Activated CD4-positive, alpha-beta T cell treated with anti-CD3 and anti-CD28 coated beads for 1 hour (primary cell): ENCODE results near the gene PLK3.
"Not testable (repeated sequence)": the region's sequence is repeated elsewhere in the genome, so short reads cannot be mapped to it uniquely, and the experiment has no call there.

Source experiments
- DNase-seq: peaks from one replicate; pipeline ENCODE4 v3.0.0-alpha.2; 2020

PLK3 gene

DNA sequence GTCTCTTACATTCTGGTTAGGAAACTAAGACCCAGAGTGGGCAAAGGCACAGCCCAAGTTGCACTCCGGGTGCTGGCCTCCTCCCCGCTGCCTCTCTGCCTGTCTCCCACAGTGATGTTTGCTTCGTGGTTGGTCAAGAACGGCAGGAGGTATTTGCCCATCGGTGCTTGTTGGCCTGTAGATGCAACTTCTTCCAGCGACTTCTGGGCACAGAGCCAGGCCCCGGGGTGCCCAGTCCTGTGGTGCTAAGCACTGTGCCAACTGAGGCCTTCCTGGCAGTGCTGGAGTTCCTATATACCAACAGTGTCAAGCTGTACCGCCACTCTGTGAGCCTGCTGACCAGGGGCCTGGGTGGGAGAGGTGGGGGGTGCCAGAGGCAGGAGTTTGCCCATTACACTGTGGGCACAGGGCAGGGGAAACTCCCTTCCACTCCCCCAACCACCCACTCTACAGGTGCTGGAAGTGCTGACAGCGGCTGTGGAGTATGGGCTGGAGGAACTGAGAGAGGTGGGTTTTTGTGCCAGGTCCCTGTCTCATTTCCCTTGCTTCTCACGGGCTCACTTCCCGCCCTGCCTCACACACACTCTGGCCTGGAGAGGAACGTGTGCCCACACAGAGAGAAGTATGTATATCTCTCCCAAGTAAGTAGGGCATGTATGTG, 10.1 kb downstream of the PLK3 start:
- no peak for DNase-seq

DNA sequence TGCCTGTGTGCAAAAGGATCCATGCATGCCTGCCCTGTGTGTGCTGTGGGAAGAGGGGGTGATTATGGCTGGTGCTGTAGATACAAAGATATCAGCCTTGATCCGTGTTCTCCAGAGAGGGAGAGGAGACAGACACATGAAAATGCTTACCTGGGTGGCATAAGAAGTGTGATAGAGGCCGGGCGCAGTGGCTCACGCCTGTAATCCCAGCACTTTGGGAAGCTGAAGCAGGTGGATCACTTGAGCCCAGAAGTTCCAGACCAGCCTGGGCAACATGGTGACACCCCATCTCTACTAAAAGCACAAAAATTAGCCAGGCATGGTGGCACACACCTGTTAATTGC, 10.6 kb downstream of the PLK3 start:
- not testable (repeated sequence) for DNase-seq

DNA sequence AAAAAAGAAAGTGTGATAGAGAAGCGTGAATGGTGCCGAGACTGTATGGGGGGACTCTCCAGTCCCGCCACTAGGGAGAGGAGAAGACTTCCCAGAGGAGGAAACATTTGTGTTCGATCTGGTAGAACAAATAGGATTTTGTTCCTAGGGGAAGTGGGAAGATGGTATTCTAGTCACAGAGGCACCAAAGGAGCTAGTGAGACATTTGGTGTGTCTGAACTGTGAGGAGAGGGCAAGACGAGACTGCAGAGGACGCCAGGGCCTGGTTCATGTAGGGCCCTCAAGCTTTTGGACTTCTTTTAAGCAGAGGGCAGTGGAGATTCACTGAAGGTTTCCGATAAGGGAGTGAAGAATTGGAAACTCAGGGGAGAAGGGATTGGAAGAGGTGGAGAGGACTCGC, 11.1 kb downstream of the PLK3 start:
- DNase-seq, result no peak

DNA sequence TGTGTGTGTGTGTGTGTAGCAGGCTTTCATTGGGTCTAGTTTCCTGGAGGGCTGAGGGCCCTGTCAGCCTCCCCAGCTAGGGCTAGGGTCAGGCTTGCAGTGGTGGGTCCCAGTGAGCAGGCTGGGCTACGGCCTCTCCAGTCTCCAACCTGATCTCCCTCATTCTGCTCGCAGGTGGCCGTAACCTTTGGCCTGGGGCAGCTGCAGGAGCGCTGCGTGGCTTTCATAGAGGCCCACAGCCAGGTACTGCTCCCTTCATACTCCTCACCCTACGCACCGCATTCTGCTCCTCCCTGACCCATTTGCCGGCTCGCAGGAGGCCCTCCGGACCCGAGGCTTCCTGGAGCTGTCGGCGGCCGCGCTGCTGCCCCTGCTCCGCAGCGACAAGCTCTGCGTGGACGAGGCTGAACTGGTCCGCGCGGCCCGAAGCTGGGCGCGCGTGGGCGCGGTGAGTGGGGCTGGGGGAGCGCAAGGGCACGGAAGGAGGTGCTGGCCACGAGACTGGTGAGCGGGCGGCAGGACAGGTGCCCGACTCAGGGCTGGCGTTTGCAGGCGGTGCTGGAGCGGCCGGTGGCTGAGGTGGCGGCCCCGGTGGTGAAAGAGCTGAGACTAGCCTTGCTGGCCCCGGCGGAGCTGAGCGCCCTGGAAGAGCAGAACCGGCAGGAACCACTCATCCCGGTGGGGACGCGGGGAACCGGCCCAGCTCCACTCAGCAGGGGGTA, 12.8 kb downstream of the PLK3 start:
- DNase-seq, result no peak

DNA sequence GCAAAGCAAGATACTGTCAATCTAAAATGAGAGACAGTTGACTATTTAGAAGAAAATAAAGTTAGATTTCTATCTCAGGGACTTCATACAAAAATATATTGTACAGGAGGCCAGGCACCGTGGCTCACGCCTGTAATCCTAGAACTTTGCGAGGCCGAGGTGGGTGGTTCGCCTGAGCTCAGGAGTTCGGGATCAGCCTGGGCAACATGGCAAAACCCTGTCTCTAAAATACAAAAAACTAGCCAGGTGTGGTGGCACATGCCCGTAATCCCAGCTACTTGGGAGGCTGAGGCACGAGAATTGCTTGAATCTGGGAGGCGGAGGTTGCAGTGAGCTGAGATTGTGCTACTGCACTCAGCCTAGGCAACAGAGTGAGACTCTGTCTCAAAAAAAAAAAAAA, 15.7 kb downstream of the PLK3 start:
- not testable (repeated sequence) for DNase-seq

DNA sequence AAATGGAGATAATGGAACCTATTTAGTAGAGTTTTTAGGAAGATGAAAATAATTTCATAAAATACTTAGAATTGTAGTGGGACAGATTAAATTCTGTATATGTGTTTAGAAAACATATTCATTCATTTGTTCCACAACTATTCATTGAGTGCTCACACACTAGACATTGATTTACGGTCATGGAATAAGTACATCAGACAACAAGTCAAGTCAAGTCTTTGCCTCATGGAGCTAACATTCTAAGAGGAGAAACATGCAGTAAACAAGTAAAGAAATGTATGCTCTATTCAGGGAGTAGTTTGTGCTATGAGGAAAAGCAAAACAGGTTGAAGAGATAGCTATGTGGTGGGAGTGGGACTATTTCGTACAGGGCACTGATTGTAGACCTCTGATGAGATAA, 17.1 kb downstream of the PLK3 start:
- DNase-seq, result no peak

DNA sequence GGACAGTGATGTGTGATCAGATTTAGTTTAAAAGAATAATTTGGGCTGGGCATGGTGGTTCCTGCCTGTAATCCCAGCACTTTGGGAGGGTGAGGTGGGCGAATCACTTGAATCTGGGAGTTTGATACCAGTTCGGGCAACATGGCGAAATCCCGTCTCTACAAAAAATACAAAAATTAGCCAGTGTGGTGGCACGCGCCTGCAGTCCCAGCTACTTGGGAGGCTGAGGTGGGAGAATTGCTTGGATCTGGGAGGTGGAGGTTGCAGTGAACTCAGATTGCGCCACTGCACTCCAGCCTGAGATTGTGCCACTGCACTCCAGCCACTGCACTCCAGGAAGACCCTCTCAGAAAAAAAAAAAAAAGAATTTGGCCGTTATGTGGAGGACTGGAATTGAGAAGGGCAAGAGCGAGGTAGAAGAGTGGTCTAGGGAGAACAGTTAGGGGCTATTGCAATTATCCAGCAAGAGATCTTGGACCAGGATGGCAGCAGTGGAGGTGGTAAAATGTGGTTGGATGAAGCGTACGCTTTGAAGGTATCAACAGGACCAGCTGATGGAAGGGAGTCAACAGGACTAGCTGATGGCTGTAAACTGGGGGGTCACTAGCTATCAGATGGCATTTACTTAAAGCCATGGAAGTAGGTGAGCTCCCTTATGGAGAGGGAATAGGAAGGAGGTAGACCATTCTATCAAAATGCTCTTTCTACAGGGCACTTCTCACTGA, 17.8 kb downstream of the PLK3 start:
- DNase-seq, result no peak

DNA sequence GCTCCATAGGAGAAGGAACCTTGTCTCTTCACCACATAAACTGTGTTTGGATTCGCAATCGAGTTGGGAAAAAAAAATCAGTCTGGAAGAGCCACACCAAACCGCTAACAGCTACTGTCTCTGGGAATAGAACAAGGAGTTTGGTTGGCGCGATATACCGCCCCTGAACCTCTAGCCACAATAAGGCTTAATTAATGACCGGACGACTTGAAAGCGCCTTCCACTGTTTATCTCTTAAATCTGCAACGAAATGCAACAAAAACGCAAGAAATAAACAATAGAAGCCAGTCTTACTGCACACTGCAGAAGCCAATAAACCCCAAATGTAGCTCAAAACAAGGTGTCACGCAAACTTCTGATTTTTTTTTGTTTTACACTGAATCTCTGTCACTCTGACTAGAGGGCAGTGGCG, 19.0 kb downstream of the PLK3 start:
- DNase-seq, result no peak

DNA sequence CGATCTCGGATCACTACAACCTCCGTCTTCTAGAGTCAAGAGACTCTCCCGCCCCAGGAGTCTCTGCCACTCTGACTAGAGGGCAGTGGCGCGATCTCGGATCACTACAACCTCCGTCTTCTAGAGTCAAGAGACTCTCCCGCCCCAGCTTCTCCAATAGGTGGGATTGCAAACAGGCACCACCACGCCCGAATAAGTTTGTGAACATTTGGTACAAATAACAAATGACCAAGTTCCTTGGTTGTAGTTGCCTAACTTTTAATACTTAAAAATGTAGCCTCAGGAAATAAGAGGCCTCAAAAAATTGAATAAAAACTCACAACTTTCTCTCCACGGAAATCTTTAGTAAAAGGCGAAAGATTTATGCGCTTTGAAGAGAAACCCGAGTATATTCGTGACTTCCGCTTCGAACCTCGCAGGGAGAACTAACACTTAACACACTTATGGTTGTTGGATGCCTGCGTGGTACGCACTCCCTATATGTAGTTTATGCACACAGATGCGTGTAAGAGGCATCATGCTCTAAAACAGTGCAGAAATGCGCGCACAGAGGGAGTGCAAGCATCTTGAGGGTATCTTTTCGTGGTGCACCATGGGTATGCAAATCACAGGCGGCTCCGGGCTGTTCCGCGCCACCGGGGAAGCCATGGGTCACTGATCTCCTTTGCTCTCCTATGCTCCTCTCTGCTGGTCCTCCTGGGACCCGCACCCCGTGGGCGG, 19.6 kb downstream of the PLK3 start:
- DNase-seq, result peak; percentile 75

DNA sequence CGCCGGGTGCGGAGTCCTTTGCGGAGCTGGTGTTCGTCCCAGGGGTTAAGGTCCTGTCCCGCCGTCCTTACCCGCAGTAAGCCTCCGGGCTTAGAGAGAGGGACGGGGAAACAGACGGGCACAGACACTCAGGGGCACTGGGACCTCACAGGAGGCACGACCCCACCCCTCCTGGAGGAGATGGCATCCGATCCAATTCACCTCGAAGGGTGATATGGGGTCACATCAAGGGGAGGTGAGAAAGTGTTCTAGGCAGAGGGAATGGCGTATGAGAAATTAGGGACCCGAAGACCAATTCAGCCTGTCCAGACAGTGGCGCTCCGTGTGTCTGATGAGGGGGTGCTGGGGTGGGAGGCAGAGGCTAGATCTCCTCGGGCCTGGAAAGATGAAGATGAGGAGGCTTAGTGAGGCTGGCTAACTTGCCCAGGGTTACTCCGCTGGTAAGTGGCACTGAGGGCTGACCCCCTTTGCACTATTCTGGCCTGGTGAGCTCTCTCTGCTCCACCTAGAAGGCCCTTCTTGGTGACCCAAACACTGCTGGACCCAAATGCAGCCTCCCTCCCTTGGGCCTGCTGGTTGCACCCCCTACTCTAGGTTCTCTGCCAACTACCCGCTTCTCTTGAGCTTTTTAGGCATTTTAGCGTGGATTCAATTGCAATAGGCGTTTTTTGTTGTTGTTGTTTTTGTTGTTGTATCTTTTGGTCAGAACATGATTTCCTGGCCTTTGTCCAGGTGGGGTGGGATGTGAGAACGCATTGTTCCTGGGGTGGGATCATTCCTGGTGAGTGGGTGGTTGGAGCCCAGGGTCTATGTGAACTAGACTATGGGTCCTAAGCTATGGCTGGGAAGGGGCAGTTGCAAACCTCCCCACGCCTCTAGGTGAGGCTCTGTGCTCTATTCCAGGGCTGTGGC, 20.4 kb downstream of the PLK3 start:
- DNase-seq, result no peak

DNA sequence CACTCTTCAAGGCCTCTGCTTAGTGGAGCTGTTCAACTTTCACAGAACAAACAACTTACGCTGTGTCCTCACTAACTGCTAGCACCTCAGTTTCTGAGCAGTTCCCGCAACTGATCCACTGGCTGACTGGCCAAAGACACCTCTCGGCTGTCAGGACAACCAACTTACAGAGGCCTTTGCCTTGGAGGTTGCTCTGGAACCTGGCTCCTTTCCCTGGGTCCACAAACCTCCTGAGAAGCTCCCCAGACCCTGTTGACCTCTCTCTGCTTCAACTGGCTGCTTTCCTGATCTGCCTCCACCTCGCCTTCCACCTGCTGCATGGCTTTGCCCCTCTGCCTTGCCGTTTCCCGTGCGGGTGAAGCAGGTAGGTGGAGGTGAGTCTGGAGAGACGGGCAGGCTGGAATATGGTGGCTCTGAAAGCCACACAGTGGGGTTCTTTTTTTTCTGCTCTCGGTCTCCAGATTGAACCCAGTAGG, 21.1 kb downstream of the PLK3 start:
- no peak for DNase-seq

DNA sequence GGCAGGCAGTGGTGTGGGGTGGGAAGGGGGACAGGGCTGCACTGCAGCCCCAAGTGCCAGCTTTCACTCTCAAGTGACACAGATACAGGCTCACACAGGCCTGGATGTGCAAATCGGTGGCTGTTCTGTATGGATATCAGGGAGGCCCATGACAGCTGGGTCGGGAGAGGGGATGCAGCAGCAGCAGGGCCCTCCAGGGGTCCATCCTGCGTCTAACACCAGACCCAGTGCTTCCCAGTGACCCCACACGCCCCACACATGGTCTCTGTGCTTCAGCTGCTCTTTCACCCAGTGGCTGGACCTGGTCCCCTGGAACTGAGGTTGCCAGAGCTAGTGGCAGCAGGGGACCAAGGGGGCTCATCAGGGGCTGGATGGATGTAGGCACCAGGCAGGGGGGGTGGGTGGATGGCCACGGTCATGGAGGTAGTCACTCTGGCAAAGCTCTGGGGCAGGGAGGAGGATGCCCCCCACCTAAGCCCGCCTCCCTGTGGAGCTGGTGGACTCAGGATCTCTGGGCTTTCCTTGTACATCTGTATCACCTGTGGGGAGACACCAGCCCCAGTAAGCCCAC, 22.0 kb downstream of the PLK3 start:
- no peak for DNase-seq

DNA sequence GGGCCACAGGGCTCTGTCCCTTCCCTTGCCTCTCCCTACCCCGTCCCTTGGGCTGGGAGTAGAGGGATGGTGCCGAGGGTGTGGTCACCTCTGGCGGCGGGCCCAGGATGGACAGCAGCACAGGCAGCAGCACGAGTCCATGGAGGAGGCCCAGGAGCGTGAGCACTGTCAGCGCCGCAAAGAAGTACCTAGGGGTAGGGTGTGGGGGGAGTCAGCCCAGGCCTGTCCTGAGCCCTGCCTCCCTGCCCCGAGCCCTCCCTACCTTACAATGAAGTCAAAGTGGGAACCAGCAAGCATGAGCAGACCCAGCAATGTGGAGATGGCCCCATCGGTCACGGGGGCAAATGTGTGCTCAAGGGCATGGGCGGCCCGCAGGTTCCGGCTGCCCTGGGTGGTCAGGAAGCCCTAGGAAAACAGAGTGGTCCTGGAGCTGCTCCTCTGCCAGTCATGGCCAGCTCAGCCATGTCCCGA, 22.8 kb downstream of the PLK3 start:
- DNase-seq, result no peak

DNA sequence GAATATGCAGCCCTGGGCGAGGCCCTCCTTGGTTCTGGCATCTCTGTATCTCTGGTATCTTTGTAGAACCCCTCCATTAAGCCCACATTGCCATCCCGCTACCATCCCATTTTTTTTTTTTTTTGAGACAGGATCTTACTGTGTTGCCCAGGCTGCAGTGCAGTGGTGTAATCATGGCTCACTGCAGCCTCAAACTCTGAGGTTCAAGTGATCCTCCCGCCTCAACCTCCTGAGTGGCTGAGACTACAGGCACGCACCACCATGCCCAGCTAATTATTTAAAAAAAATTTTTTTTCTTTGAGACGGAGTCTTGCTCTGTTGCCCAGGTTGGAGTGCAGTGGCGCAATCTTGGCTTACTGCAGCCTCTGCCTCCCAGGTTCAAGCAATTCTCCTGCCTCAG, 24.2 kb downstream of the PLK3 start:
- DNase-seq, result not testable (repeated sequence)

DNA sequence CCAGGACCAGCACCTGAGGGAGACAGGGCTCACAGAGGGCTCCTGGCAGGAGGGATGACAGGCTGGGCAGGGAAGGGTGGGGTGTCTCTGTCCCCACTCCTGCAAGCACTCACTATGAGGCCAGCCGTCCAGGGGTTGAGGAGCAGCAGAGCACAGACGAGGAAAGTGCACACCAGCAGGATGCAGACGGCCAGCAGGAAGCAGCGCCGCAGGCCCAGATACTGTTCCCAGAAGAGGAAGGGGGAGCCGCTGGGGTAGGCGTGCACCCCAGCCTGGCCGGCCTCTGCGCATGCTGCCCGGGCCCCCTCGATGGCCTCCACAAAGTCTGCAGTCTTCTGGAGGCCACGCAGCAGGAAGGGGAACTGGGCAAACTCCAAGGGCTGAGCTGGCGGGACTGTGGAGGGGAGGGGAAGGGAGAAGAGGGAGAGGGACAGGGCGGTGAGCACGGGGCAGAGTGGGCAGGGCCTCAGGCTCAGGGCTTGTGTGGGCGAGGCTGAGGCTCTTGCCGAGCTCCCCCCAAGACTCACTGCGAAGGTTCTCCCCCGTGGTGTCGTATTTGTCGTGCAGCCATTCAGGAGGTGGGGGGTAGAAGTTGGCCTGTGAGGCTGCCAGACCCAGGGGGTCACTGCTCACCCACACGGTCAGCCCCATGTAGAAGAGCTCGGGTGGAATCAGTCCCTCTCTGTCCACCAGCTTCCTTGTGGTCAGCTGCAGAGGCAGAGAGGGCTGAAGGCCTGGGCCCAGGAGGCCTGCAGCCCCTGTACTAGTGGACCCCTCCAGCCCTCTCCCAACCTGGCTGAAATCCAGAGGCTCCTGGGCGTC, 26.4 kb downstream of the PLK3 start:
- DNase-seq, result no peak

DNA sequence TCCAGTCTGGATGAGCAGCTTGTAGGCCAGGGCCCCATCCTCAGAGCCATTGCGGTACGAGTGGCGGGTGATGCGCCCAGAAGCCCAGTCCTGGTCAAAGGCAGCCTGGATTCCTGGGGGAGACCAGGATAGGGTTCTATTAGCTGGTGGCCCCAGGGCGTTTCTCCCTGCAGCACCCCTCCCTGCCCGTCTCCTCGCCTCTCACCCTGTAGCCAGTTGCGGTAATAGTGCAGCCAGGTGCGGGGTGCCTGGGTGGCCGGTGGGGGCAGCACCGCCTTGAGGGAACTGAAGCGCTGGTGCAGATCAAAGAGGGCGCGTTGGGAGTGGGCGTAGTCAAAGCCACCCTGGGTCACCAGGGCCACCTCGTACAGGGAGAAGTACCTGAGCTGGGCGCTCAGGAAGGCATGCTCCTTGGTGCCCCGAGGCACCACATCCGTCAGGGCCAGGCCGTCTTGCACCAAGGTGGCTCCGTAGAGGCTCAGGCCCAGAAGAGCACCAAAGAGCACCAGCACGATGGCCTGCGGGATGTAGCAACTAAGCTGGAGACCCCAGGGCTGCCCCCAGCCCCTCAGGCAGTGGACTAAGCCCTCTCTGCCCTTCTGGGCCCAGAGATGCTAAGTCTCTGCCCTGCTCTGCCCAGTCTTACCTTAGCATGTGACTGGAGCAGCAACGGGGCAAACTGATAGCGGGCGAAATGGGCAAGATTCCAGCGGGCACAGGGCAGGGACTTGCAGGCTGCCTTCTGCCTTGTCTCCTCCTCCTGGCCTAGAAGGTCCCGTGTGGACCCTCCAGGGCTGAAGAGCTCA, 27.2 kb downstream of the PLK3 start:
- DNase-seq, result no peak

DNA sequence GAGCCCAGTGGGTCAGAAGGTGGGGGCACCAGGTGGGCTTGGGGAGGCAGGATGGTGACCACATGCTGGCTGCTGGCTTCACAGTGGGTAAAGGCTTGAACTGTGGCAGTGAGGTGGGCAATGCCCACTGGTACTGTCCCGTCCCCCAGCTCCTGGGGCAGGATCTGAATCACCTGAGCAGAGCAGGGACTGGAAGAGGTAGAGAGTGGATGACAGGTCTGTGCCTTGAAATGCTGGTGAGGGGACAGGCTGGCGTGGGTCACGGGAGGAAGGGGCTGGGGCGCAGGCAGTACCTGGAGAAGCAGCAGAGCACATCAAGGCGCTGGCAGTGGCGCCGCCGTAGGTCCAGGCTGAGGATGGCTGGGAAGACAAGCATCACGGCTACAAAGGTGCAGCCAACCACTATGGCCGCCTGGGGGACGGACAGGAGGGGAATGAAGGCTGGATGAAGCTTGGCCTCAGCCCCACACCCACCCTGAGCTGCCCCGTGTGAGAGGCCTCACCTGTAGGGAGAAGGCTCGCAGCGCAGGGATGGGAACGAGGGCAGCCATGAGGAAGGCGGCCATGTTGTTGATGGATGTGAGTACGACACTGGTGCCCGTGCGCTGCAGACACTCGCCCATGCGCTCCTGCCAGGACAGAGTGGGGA, 27.9 kb downstream of the PLK3 start:
- DNase-seq, result no peak

DNA sequence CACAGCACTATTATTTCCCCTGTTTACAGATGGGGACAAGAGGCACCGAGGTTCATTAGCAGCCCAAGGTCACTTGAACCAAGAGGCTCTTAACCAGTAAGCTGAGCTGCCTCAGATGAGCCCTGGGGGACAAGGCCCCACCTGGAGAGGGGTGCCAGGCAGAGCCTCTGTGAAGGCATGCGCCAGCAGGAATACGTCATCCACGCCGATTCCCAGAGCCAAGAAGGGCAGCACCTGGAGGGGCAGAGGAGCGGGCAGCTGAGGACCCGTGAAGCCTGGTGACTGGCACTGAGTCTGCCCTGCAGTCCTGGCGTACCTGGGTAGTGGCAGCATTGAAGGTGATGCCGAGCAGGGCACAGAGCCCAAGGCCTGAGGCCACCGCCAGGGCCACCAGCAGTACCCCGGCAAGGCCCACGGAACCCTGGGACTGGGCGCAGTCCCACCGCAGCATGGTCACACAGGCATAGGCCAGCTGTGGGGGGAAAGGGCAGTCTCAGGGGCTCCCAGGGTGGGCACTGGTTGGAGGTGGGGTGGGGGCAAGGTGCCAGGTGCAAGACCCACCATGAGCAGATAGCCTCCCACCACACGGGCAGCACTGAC, 28.8 kb downstream of the PLK3 start:
- no peak for DNase-seq
